Upper lobe of right lung (tissue), 1 donor: Measurements from ENCODE around the gene MAPKAP1. TPM values are rescaled to one million over a fixed set of nuclear protein-coding genes. Genes with fewer than 3 reads are reported as not detected.

Experiments
- ATAC-seq: fragments of 200-7000 bp; cut with Tn5 transposase; one replicate; pipeline ENCODE4 v1.9.1; 2020; ENCODE audit warnings: mild to moderate bottlenecking, moderate library complexity
- DNase-seq: peaks from one replicate; pipeline ENCODE4 v3.0.0-alpha.2; 2020
- H3K27ac ChIP-seq: fragments of 200-600 bp; one replicate; pipeline ENCODE4 v1.8.0; 2022
- H3K27me3 ChIP-seq: fragments of 200-600 bp; one replicate; pipeline ENCODE4 v1.8.0; 2022; ENCODE audit warnings: mild to moderate bottlenecking
- H3K36me3 ChIP-seq: fragments of 200-600 bp; one replicate; pipeline ENCODE4 v1.8.0; 2022
- H3K4me1 ChIP-seq: fragments of 200-600 bp; one replicate; pipeline ENCODE4 v1.8.0; 2022
- H3K4me3 ChIP-seq: fragments of 200-600 bp; one replicate; pipeline ENCODE4 v1.8.0; 2022; ENCODE audit warnings: mild to moderate bottlenecking
- H3K9me3 ChIP-seq: fragments of 200-600 bp; one replicate; pipeline ENCODE4 v1.8.0; 2022
- CTCF ChIP-seq: fragments of 200-600 bp; IDR thresholded peaks from one replicate; pipeline ENCODE4 v1.8.0; 2022; ENCODE audit warnings: antibody characterized with exemption
- intact Hi-C: fragments of 100-400 bp; cut with DNase I; formaldehyde crosslinking; loops from one replicate; pipeline ENCODE4 v1.11.0; 2022
- total RNA-seq: library from RNA; stranded (reverse); fragmentation: NEBNext Ultra II Directional; extraction: Animal tissue kit (Norgen Biotek cat#: 25700); gene quantifications from one replicate; pipeline ENCODE4 v1.2.1, GENCODE V29; 2021
- donor health status: DM: no; HTN: yes; CAD: no; lungs with severe emphysema.

The MAPKAP1 gene
- total RNA-seq, 1 donor from 2014 or later = 76.8 TPM

DNA sequence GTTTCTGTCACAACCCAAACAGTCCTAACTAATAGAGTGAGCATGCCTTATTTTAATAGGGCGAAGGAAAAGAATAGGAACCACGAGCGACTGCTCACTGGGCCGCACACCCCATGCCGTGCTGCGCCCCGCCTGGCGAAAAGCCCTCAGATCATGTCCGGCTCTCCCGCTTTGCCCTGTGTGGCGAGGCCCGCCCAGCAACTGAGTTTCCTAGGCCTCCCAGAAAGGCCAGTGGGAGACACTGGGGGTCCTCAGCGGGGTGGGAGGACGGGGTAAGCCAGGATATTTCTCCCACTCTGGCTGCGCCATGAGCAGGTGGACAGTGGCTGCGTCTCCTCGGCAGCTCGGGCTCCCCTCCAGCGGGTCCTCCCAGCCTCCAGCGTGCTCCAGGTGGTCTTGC is 307.3 kb downstream of the MAPKAP1 start:
- no peak for TF ChIP-seq CTCF
- no peaks in the 10 kb centered on the region for H3K36me3 ChIP-seq
- H3K27me3 ChIP-seq = no peaks in the 10 kb centered on the region
- H3K4me3 ChIP-seq = no peak overlapping the region
- intact Hi-C loops = loop anchor here (10.0 kb wide), 2 partner anchors 235 to 835 kb away; no protein-coding TSS in a partner anchor
- H3K9me3 ChIP-seq = no peaks in the 10 kb centered on the region
- no peaks in the 10 kb centered on the region for H3K4me1 ChIP-seq
- H3K27ac ChIP-seq = no peak overlapping the region
- ATAC-seq (no peak), DNase-seq (no peak)

- no peak overlapping the region for H3K27ac ChIP-seq
- intact Hi-C loops = no loop called here
- H3K36me3 ChIP-seq = no peaks in the 10 kb centered on the region
- ATAC-seq (no peak), DNase-seq (no peak)
- no peak overlapping the region for H3K4me3 ChIP-seq
- no peak for TF ChIP-seq CTCF
- H3K27me3 ChIP-seq = no peaks in the 10 kb centered on the region
- H3K9me3 ChIP-seq = no peaks in the 10 kb centered on the region
- no peaks in the 10 kb centered on the region for H3K4me1 ChIP-seq
Observed at GRCh38 chr9:125399165-125399564, 307.8 kb downstream of the MAPKAP1 start.

GRCh38 chr9:125398243-125398642 is 308.8 kb downstream of the MAPKAP1 start:
- ATAC-seq = no peak
- no peak for TF ChIP-seq CTCF
- no peak overlapping the region for H3K4me3 ChIP-seq
- DNase-seq = no peak
- H3K36me3 ChIP-seq = no peaks in the 10 kb centered on the region
- H3K27me3 ChIP-seq = no peaks in the 10 kb centered on the region
- H3K27ac ChIP-seq = no peak overlapping the region
- H3K4me1 ChIP-seq = no peaks in the 10 kb centered on the region
- intact Hi-C loops = no loop called here
- no peaks in the 10 kb centered on the region for H3K9me3 ChIP-seq

DNA sequence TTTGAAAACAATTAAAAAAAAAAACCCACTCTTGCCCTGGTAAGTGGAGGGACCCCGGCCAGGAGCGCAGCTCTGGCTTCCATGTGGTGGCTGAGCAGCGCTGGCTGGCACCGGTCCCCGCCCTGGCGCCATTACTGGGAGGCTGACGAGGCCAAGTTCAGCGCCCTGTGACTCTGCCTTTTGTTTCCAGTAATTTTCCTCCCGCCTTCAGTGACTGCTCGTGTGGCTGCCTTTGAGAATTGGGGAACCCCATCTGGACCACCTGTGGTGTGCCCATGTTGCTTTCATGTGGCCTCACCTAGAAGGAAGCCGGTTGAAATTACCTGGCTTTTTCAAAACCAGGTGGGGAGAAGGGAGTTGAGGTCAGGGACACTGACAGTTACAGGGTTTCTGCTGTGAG is 309.3 kb downstream of the MAPKAP1 start:
- intact Hi-C loops = no loop called here
- Histone ChIP-seq H3K4me1 (no peaks in the 10 kb centered on the region), H3K27me3 (no peaks in the 10 kb centered on the region), H3K36me3 (no peaks in the 10 kb centered on the region), H3K9me3 (no peaks in the 10 kb centered on the region), H3K27ac (no peak overlapping the region), H3K4me3 (no peak overlapping the region)
- no peak for TF ChIP-seq CTCF
- no peak for ATAC-seq
- no peak for DNase-seq

GRCh38 chr9:125396799-125397198 is 310.2 kb downstream of the MAPKAP1 start:
- Histone ChIP-seq H3K9me3 (no peaks in the 10 kb centered on the region), H3K27ac (no peak overlapping the region), H3K36me3 (no peaks in the 10 kb centered on the region), H3K27me3 (no peaks in the 10 kb centered on the region), H3K4me3 (no peak overlapping the region), H3K4me1 (no peaks in the 10 kb centered on the region)
- intact Hi-C loops = no loop called here
- no peak for TF ChIP-seq CTCF
- no peak for ATAC-seq
- DNase-seq = no peak

GRCh38 chr9:125393426-125393825 is 313.6 kb downstream of the MAPKAP1 start:
- Histone ChIP-seq H3K36me3 (no peaks in the 10 kb centered on the region), H3K4me3 (no peak overlapping the region), H3K27ac (no peak overlapping the region), H3K4me1 (no peaks in the 10 kb centered on the region), H3K9me3 (no peaks in the 10 kb centered on the region), H3K27me3 (no peaks in the 10 kb centered on the region)
- ATAC-seq (no peak), DNase-seq (no peak)
- intact Hi-C loops = no loop called here
- TF ChIP-seq CTCF = no peak
